ENCODE results near the gene C1D. TPM values are rescaled to one million over a fixed set of nuclear protein-coding genes. Genes with fewer than 3 reads are reported as not detected.

C1D gene, protein sequence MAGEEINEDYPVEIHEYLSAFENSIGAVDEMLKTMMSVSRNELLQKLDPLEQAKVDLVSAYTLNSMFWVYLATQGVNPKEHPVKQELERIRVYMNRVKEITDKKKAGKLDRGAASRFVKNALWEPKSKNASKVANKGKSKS
- 26.3 to 54.9 TPM (median 38.7 TPM) in 5 replicates for total RNA-seq (2022; extraction: Qiagen RNA extraction; ENCODE audit: low read depth)

DNA sequence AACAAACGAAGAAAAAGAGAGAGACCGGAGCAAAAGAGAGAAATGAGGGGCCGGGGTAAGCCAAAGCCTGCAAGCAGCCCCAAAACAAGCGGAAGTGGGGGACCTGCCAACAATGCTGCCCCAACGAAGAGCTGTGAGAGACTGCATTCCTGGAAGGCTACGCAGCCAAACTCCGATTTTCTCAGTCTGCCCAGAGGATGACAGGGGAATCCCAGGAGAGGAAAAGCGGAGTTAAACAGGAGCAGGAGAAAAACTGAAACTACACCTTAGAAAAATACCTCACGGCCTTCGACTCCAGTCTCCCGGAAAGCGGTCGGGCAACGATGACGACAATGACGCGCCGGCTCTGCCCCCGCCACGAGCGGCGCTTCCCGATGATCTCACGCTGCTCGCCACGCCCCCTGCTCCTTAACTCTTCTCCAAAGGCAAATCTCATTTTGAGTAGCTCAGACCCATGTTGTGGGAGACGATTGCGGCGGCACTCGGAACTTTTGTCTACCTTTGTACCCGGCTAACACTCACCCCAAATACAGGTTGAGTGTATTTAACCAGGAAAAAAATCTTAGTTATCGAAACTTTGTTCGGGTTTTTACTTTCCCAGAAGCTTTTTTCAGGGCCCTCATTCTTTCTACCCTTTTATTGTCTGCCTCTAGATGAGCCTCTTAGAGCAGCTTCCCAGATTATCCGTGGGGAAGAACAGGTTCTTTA is at the start of gene C1D:
C1D (minus strand) TSS at position 325 of the 708 bp plus-strand sequence. CDS start 15,694 bp downstream, outside the sequence.

Other genes starting within 250 kb of the C1D start
- 55.1 to 61.7 TPM (median 56.8 TPM) in 5 replicates for gene PNO1, start 94.9 kb upstream of the C1D start, total RNA-seq (2022; extraction: Qiagen RNA extraction; ENCODE audit: low read depth)
- 48.6 to 89.7 TPM (median 62.5 TPM) in 5 replicates for gene PPP3R1, start 189.5 kb upstream of the C1D start, total RNA-seq (2022; extraction: Qiagen RNA extraction; ENCODE audit: low read depth)